ENCODE results near the gene SMIM33. TPM values are rescaled to one million over a fixed set of nuclear protein-coding genes. Genes with fewer than 3 reads are reported as not detected.
A peak's percentile ranks its signal among the peaks of the same experiment; 100 is the strongest.

Gene SMIM33
- total RNA-seq, 2 experiments from 2014 or later: 0.32 to 0.65 TPM

DNA sequence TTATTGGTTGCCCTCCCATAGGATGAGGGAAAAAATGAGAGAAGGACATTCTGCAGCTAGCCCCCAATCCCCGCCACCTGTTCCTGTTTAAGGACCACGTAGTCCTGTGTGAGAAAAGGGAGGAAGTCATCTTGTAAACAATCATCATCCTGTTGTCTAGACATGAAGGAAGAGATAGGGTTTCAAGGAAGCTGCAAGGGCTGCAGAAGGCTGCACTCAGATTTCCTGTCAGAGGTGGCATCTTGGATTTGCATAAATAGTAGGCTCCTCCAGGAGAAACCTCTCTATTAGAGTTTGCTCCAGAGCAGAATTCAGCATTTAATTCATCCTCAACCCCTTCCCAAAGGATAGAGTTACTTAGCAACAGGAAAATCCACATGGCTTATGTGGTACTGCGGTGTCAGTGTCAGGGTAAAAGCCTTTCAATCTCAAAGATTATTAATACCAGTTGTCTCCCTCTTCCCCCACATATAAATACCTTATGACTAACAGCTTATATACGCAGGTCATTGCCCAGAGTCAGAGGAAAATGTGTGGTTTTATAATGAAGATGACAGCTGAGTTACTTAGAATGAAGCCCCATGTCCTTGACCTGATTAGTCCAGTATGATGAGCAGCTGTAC lies 26.9 kb upstream of the SMIM33 start:
- H3K9me3 Mint-ChIP-seq (ENCODE audit: insufficient read depth): no peaks in the 10 kb centered on the region
- no peak for ATAC-seq
- ChIA-PET POLR2A (interaction anchor here (1.0 kb wide), 1 partner anchor 12 kb away, joined by 4 read pairs; no protein-coding TSS in a partner anchor), CTCF (interaction anchor here (0.9 to 2.2 kb wide), 3 partner anchors 12 to 70 kb away, joined by 3 to 8 read pairs (median 7); no protein-coding TSS in a partner anchor)
- no peak for DNase-seq
- no peak overlapping the region for H3K4me3 Mint-ChIP-seq
- peaks cover 66% of the 10 kb centered on the region for H3K4me1 Mint-ChIP-seq (ENCODE audit: low read depth)
- H3K27ac Mint-ChIP-seq: peak overlapping the region; percentile 44
- H3K36me3 Mint-ChIP-seq (ENCODE audit: low read depth): no peaks in the 10 kb centered on the region
- H3K27me3 Mint-ChIP-seq (ENCODE audit: low read depth): peaks cover 21% of the 10 kb centered on the region

DNA sequence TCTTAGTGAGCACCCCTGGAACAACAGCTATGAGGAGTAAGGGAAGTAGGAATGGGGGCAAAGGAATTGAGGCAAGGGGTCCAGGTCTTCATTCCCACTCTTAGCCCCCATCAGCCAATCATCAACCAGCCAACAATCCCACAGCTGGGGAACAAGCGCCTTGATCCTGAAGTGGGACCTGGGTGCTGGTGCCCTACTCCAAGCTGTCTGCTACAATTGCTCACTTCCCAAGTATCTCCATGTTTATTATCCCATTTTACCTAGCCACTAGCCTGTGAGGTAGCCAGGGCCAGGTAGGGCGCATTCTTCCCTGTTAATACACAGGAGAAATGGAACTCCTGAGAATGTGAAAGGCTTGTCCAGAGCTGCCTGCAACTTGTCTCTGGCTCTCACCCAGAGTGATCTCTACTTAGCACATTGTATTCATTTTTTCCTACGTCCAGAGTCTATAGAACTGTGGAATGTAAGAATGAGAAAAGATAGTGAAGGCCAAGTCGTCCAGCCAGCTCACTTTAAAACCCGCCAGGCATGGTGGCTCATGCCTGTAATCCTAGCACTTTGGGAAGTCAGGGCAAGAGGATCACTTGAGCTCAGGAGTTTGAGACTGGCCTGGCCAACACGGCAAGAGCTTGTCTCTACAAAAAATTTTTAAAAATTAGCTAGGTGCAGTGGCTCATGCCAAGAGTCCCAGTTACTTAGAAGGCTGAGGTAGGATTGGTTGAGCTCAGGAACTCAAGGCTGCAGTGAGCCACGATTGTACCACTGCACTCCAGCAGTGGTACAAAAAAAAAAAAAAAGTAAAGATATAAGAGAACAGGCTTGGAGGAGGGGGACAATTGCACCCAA lies 25.3 kb upstream of the SMIM33 start:
- CTCF ChIA-PET: interaction anchor here (0.8 to 2.2 kb wide), 6 partner anchors 10 to 68 kb away, joined by 3 to 8 read pairs (median 4); no protein-coding TSS in a partner anchor
- Mint-ChIP-seq H3K27ac (no peak overlapping the region), H3K4me1 (ENCODE audit: low read depth) (peaks cover 58% of the 10 kb centered on the region), H3K4me3 (no peak overlapping the region), H3K36me3 (ENCODE audit: low read depth) (no peaks in the 10 kb centered on the region), H3K9me3 (ENCODE audit: insufficient read depth) (no peaks in the 10 kb centered on the region), H3K27me3 (ENCODE audit: low read depth) (peaks cover 23% of the 10 kb centered on the region)
- ATAC-seq (no peak), DNase-seq (no peak)
- POLR2A ChIA-PET: interaction anchor here (1.1 kb wide), 1 partner anchor 9 kb away, joined by 5 read pairs; no protein-coding TSS in a partner anchor

DNA sequence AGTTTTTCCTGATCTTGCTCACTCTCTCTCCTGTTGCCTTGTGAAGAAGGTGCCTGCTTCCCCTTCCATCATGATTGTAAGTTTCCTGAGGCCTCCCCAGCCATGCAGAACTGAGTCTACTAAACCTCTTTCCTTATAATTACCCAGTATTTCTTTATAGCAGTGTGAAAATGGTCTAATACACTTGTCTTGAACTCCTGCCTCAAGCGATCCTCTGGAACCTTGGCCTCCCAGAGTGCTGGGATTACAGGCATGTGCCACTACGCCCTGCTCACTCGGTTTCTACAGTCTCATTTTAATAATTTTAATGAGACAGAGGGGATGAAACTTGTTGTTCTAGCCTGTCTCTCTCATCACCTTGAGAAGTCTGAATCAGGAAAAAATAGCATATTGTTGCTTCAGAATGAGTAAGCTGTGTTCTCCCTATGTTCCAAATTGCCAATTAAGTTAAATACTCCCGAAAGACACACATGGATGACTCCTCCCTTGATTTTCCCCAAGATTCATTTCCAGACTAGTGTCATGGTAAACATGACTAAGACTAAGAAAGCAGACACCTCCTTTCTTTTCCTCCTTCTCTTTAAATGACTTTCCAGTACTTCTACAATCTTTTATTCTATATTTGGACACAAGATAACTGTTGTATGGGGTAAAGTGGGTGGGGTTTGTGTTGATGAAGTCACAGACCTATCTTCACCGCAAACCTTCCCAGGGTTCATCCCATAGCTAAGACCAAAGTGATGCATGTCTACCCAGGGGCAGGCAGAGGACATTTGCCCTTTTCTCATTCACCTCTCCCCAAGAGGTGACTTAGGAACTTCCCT lies 23.6 kb upstream of the SMIM33 start:
- ATAC-seq (no peak), DNase-seq (no peak)
- H3K4me1 Mint-ChIP-seq (ENCODE audit: low read depth): peaks cover 45% of the 10 kb centered on the region
- no peak overlapping the region for H3K4me3 Mint-ChIP-seq
- CTCF ChIA-PET: interaction anchor here (1.4 to 2.3 kb wide), 2 partner anchors 25 to 67 kb away, joined by 5 to 11 read pairs; no protein-coding TSS in a partner anchor
- H3K36me3 Mint-ChIP-seq (ENCODE audit: low read depth): no peaks in the 10 kb centered on the region
- H3K27ac Mint-ChIP-seq: no peak overlapping the region
- peaks cover 16% of the 10 kb centered on the region for H3K27me3 Mint-ChIP-seq (ENCODE audit: low read depth)
- POLR2A ChIA-PET: interaction anchor here (0.6 to 1.3 kb wide), 3 partner anchors 8 to 92 kb away, joined by 3 to 4 read pairs (median 3); partner anchors contain the start of gene DNAJC18
- H3K9me3 Mint-ChIP-seq (ENCODE audit: insufficient read depth): no peaks in the 10 kb centered on the region

DNA sequence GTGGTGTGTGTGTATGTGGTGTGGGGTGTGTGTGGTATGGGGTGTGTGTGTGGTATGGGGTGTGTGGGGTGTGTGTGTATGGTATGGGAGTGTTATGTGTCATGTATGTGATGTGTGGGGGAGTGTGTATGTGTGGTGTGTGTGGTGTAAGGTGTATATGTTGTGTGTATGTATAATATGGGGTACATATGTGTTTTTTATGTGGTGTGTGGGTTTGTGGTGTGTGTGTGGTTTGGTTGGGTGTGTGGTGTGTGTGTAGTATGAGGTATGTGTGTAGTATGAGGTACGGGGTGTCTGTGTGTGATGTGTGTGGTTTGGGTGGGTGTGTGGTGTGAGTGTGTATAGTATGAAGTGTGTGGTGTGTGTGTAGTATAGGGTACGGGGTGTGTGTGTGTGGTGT lies 19.6 kb upstream of the SMIM33 start:
- POLR2A ChIA-PET: no interaction called here
- no peak for ATAC-seq
- no peak for DNase-seq
- Mint-ChIP-seq H3K27ac (no peak overlapping the region), H3K9me3 (ENCODE audit: insufficient read depth) (no peaks in the 10 kb centered on the region), H3K36me3 (ENCODE audit: low read depth) (no peaks in the 10 kb centered on the region), H3K27me3 (ENCODE audit: low read depth) (peaks cover 9% of the 10 kb centered on the region), H3K4me3 (no peak overlapping the region), H3K4me1 (ENCODE audit: low read depth) (peaks cover 43% of the 10 kb centered on the region)
- CTCF ChIA-PET: no interaction called here

DNA sequence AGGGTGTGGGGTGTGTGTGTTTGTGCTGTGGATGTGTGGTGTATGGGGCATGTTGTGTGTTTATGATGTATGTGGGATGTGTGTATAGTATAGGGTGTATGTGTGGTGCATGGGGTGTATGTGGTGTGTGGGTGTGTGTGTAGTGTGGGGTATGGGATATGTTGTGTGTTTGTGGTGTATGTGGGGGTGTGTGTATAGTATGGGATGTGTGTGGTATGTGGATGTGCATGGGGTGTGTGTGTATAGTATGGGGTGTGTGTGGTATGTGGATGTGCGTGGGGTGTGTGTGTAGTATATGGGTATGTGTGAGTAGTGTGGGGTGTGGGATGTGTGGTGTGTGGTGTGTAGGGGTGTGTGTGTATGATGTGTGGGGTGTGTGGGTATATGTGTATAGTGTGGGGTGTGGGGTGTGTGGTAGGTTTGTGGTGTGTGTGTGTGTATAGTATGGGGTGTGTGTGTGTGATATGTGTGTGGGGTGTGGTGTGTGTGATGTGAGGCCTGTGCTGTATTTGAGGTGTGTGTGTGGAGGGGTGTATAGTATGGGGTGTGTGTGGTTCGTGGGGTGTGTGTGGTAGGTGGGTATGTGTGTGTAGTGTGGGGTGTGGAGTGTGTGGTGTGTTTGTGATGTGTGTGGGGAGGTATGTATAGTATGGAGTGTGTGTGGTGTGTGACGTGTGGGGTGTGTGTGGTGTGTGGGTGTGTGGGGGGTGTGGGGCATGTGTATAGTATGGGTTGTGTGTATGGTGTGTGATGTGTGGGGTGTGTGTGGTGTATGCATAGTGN lies 18.7 kb upstream of the SMIM33 start:
- H3K27me3 Mint-ChIP-seq (ENCODE audit: low read depth): peaks cover 11% of the 10 kb centered on the region
- ChIA-PET CTCF (no interaction called here), POLR2A (no interaction called here)
- H3K27ac Mint-ChIP-seq: no peak overlapping the region
- H3K9me3 Mint-ChIP-seq (ENCODE audit: insufficient read depth): no peaks in the 10 kb centered on the region
- no peak for DNase-seq
- ATAC-seq: no peak
- H3K4me3 Mint-ChIP-seq: no peak overlapping the region
- no peaks in the 10 kb centered on the region for H3K36me3 Mint-ChIP-seq (ENCODE audit: low read depth)
- H3K4me1 Mint-ChIP-seq (ENCODE audit: low read depth): peaks cover 48% of the 10 kb centered on the region

DNA sequence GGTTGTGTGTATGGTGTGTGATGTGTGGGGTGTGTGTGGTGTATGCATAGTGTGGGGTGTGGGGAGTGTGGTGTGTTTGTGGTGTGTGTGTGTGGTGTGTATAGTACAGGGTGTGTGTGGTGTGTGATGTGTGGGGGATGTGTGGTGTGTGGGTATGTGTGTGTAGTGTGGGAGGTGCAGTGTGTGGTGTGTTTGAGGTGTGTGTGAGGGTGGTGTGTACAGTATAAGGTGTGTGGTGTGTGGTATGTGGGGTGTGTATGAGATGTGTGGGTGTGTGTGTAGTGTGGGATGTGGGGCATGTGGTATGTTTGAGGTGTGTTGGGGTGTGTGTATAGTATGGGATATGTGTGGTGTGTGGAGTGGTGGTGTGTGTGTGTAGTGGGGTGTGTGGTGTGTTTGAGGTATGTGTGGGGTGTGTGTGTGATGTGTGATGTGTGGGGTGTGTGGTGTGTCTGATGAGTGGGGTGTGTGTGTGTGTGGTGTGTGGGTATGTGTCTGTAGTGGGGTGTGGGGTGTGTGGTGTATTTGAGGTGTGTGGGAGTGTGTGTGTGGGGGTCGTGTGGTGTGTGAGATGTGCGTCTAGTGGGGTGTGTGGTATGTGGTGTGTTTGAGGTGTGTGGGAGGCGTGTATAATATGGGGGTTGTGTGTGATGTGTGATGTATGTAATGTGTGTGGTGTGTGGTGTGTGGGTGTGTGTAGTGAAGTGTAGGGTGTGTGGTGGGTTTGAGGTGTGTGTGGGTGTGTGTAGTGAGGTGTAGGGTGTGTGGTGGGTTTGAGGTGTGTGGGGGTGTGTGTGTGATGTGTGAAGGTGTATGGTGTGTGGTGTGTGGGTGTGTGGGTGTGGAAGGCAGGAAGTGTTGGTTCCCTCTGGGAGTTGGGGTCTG lies 16.9 kb upstream of the SMIM33 start:
- peaks cover 47% of the 10 kb centered on the region for H3K4me1 Mint-ChIP-seq (ENCODE audit: low read depth)

DNA sequence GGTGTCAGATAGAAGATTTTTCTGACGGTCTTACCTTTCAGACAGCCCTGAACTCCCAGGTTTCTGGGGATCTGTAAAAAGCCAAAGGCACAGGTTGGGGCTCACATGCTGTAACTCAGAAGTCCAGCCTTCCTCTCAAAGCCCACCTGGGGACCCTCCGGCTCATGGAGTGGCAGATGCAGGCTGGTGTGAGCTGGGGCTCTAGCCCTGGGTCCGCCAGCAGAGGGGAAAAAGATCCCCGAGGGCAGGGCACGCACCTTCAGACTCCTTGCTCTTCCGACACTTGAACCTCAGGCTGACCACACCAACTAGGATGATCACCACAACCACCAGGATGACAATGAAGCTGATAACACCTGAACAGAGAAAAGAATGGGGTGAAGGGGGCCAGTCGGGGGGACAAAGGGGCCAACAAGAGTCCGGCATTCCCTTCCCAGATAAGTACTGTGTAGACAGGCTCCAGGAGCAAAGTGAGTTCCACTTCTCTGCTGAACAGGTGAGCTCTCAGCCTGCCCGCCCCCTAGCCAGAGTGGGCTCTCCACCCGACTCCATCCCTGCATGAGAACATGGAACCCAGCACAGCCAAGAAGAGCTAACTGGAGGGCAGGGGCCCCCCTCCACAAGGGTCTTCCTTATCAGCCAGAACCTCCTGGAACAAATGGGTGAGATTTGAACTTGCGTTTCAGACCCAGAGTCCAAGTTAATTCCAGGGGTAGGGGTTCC lies 16.1 kb upstream of the SMIM33 start:
- H3K9me3 Mint-ChIP-seq (ENCODE audit: insufficient read depth): no peaks in the 10 kb centered on the region
- peaks cover 53% of the 10 kb centered on the region for H3K4me1 Mint-ChIP-seq (ENCODE audit: low read depth)
- CTCF ChIA-PET: interaction anchor here (1.1 to 1.2 kb wide), 2 partner anchors 33 to 41 kb away, joined by 3 to 5 read pairs; no protein-coding TSS in a partner anchor

More for the DNA sequence above, 16.9 kb upstream of the SMIM33 start:
- Mint-ChIP-seq H3K9me3 (ENCODE audit: insufficient read depth) (no peaks in the 10 kb centered on the region), H3K27ac (peak overlapping the region; percentile 62), H3K27me3 (ENCODE audit: low read depth) (peaks cover 7% of the 10 kb centered on the region), H3K36me3 (ENCODE audit: low read depth) (no peaks in the 10 kb centered on the region), H3K4me3 (no peak overlapping the region)
- POLR2A ChIA-PET: no interaction called here
- ATAC-seq: no peak
- DNase-seq: peak; percentile 59
- CTCF ChIA-PET: no interaction called here

DNA sequence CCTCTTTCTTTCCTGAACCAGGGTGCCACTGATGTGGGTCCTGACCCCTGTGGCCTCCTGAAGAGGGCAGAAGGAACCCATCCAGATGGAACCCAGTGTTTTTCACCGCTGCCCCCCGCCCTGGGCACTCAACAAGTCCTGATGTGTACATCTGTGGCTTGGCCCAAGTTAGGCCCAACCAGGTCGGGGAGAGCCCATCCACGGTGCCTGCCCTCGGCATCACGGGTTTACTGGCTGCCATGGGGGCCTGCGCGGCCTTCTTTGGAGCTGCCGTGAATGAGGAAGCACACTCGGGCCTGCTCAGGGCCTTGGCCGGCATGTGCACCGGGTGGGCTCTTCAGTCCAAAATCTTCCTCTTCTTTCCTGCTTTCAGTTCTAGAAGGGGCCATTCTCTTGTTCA lies 14.0 kb upstream of the SMIM33 start:
- ATAC-seq (no peak), DNase-seq (no peak)
- no peaks in the 10 kb centered on the region for H3K9me3 Mint-ChIP-seq (ENCODE audit: insufficient read depth)
- no peak overlapping the region for H3K4me3 Mint-ChIP-seq
- H3K27ac Mint-ChIP-seq: peak overlapping the region; percentile 75
- H3K27me3 Mint-ChIP-seq (ENCODE audit: low read depth): peaks cover 5% of the 10 kb centered on the region
- H3K36me3 Mint-ChIP-seq (ENCODE audit: low read depth): no peaks in the 10 kb centered on the region
- ChIA-PET CTCF (interaction anchor here (1.1 to 2.8 kb wide), 3 partner anchors 26 to 56 kb away, joined by 3 to 18 read pairs (median 5); partner anchors contain the start of gene STING1), POLR2A (interaction anchor here (1.1 to 4.6 kb wide), 2 partner anchors 13 to 25 kb away, joined by 4 to 35 read pairs; partner anchors contain the start of gene STING1)
- peaks cover 65% of the 10 kb centered on the region for H3K4me1 Mint-ChIP-seq (ENCODE audit: low read depth)

More for the DNA sequence above, 16.1 kb upstream of the SMIM33 start:
- no peak overlapping the region for H3K4me3 Mint-ChIP-seq
- H3K36me3 Mint-ChIP-seq (ENCODE audit: low read depth): no peaks in the 10 kb centered on the region
- peaks cover 5% of the 10 kb centered on the region for H3K27me3 Mint-ChIP-seq (ENCODE audit: low read depth)
- H3K27ac Mint-ChIP-seq: peak overlapping the region; percentile 62
- no peak for ATAC-seq
- POLR2A ChIA-PET: interaction anchor here (1.0 kb wide), 2 partner anchors 9 to 28 kb away, joined by 3 to 5 read pairs; partner anchors contain the start of gene STING1
- DNase-seq: no peak

DNA sequence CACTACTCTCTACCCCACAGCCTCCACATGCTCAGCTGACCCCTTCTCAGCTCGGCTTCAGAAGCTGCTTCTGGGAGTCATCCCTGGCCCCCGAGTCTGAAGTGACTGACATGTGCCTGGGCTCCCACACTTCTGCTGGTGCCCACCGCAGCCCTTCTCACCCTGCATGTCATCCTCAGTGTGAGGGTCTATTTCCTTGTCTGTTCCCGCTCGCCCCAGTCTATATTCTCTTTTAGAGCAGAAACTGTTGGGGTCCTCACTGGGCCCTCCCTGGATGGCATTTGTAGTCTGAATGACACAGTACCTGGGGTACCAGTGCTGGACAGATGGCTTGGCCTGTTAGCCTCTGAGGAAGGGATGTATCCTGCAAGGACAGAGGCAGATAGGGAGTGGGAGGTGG lies 13.6 kb upstream of the SMIM33 start:
- CTCF ChIA-PET: interaction anchor here (1.2 to 3.6 kb wide), 5 partner anchors 12 to 55 kb away, joined by 4 to 18 read pairs (median 16); partner anchors contain the start of gene STING1
- H3K4me1 Mint-ChIP-seq (ENCODE audit: low read depth): peaks cover 65% of the 10 kb centered on the region

More for the DNA sequence above, 13.6 kb upstream of the SMIM33 start:
- Mint-ChIP-seq H3K27ac (peak overlapping the region; percentile 75), H3K27me3 (ENCODE audit: low read depth) (peaks cover 5% of the 10 kb centered on the region), H3K36me3 (ENCODE audit: low read depth) (no peaks in the 10 kb centered on the region), H3K4me3 (no peak overlapping the region), H3K9me3 (ENCODE audit: insufficient read depth) (no peaks in the 10 kb centered on the region)
- DNase-seq (no peak), ATAC-seq (no peak)
- POLR2A ChIA-PET: interaction anchor here (1.2 to 4.6 kb wide), 2 partner anchors 18 to 25 kb away, joined by 4 to 35 read pairs; partner anchors contain the start of gene STING1

Data from activated CD8-positive, alpha-beta T cell treated with anti-CD3 and anti-CD28 coated beads, Interleukin-2, amount 10 ng/mL, durations not matched to agents 7 days and 5 days (primary cell).